ENCODE results near the gene SPAG16. TPM values are rescaled to one million over a fixed set of nuclear protein-coding genes. Genes with fewer than 3 reads are reported as not detected.

Gene SPAG16
- total RNA-seq, 1 donor from 2014 or later: 27.6 TPM

DNA sequence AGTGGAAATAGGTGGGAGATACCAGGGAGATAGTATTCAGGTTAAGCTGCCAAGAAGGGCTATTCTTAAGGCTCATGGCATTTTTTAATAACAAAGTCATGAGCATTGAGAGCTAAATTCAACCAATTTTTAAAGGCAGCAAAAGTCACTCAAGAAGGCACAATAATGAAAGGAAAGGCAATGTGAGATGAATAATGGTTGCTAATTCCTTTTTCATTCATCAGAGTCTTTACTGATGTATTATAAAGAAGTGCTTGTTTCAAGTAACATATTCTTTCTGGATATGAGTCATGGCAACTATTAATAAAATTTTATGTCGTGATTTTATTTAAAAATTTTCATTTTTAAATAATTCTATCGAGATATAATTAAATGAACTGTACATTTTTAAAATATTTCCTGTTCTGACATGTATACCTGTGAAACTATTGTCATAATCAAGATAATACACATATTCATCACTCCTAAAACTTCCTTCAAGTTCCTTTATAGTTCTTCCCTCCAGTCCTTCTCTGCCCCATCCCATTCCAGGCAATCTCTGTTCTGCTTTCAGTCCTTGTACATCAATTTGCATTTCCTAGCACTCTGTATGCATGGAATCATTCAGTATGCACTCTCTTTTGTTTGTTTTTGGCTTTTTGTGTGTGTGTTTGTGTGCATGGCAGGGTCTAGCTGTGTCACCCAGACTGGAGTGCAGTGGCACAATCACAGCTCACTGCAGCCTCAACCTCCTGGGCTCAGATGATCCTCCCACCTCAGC is 1167.4 kb downstream of the SPAG16 start:
- DNase-seq (ENCODE audit: low spot score) (no peak), ATAC-seq (no peak)
- intact Hi-C loops (cut with DNase I): no loop called here

Small RNA genes lying within 50 kb of the gene (microRNA-seq; reads per million reads assigned to microRNA genes)
- not detected for gene MIR4438

Other genes with a start within 250 kb of the SPAG16 start
- 22.1 TPM for gene IKZF2, start 132.9 kb upstream of the SPAG16 start, total RNA-seq

Data from sciatic nerve (tissue), 2 donors.